ENCODE results near the gene DRG2. TPM values are rescaled to one million over a fixed set of nuclear protein-coding genes. Genes with fewer than 3 reads are reported as not detected.

Gene DRG2
- total and polyA plus RNA-seq, 2 donors (not counting 3 experiments of a cell fraction or from before 2014, with no cell fraction given): 50.2 to 60.4 TPM

DNA sequence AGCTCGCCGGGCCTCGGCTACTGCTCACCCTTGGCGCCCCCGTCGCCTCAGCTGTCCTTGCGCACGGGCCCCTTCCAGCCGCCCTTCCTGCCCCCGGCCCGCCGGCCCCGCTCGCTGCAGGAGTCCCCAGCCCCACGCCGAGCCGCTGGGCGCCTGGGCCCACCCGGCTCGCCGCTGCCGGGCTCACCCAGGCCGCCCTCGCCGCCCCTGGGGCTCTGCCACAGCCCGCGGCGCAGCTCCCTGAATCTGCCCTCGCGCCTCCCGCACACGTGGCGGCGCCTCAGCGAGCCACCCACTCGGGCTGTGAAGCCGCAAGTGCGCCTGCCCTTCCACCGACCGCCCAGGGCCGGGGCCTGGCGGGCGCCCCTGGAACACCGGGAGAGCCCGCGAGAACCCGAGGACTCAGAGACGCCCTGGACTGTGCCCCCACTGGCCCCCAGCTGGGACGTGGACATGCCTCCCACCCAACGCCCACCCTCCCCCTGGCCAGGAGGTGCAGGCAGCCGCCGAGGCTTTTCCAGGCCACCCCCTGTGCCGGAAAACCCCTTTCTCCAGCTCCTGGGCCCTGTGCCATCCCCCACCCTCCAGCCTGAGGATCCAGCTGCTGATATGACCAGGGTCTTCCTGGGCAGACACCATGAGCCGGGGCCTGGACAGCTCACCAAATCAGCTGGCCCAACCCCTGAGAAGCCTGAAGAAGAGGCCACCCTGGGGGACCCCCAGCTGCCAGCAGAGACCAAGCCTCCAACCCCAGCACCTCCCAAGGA is 33.6 kb downstream of the DRG2 start:
- DNase-seq (ENCODE audit: low read depth, low spot score): no peak
- Histone ChIP-seq H3K4me1 (ENCODE audit: control insufficient read depth, extremely low read depth, insufficient read depth, low read length) (no peaks in the 10 kb centered on the region), H3K4me2 (ENCODE audit: insufficient read depth, low read length) (no peak overlapping the region), H3K27ac (ENCODE audit: insufficient read depth, low read depth, low read length) (no peak overlapping the region), H3K36me3 (ENCODE audit: control insufficient read depth in 2 of 2, extremely low read depth in 1 of 2, insufficient read depth in 2 of 2, low read length in 2 of 2) (no peaks in the 10 kb centered on the region), H3K9me3 (replicated peaks; ENCODE audit: control insufficient read depth, insufficient read depth, low read length) (no peaks in the 10 kb centered on the region), H3K4me3 (replicated peaks in 1 of 3; ENCODE audit: insufficient read depth in 1 of 3, low read depth in 1 of 3, low read length in 3 of 3) (no peak overlapping the region), H3K27me3 (ENCODE audit: control insufficient read depth in 2 of 2, insufficient read depth in 2 of 2, low read length in 2 of 2) (no peaks in the 10 kb centered on the region), H3K79me2 (ENCODE audit: control insufficient read depth, insufficient read depth, low read length) (no peaks in the 10 kb centered on the region), H4K20me1 (replicated peaks; ENCODE audit: control insufficient read depth, extremely low read depth, insufficient read depth, low read length) (no peaks in the 10 kb centered on the region), H2AFZ (ENCODE audit: low read depth, low read length) (no peak overlapping the region), H3K9ac (replicated peaks; ENCODE audit: extremely low read depth, insufficient read depth, low read length) (no peak overlapping the region), H3K9me1 (replicated peaks; ENCODE audit: control insufficient read depth, extremely low read depth, insufficient read depth, low read length) (no peaks in the 10 kb centered on the region)
- dilution Hi-C loops (cut with MboI; ENCODE audit: extremely low pct_ligation_motif_present, low sequenced_read_pairs) (no loop called here), intact Hi-C loops (cut with micrococcal nuclease) (no loop called here)
- ChIA-PET POLR2A (no interaction called here), CTCF (interaction anchor here (1.2 kb wide), 1 partner anchor 12 kb away, joined by 4 read pairs; no protein-coding TSS in a partner anchor)
- TF ChIP-seq FOS (IDR thresholded peaks at IDR 0.05; ENCODE audit: borderline replicate concordance, insufficient read depth, low read length): no peak
- TF ChIP-seq GATA2 (IDR thresholded peaks at IDR 0.05; ENCODE audit: insufficient read depth, insufficient read length, low read depth, low read length): no peak
- TF ChIP-seq, protein P1, sequence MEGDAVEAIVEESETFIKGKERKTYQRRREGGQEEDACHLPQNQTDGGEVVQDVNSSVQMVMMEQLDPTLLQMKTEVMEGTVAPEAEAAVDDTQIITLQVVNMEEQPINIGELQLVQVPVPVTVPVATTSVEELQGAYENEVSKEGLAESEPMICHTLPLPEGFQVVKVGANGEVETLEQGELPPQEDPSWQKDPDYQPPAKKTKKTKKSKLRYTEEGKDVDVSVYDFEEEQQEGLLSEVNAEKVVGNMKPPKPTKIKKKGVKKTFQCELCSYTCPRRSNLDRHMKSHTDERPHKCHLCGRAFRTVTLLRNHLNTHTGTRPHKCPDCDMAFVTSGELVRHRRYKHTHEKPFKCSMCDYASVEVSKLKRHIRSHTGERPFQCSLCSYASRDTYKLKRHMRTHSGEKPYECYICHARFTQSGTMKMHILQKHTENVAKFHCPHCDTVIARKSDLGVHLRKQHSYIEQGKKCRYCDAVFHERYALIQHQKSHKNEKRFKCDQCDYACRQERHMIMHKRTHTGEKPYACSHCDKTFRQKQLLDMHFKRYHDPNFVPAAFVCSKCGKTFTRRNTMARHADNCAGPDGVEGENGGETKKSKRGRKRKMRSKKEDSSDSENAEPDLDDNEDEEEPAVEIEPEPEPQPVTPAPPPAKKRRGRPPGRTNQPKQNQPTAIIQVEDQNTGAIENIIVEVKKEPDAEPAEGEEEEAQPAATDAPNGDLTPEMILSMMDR (IDR thresholded peaks at IDR 0.05; ENCODE audit: extremely low read depth in 1 of 2, insufficient read depth in 1 of 2, low read depth in 1 of 2, low read length in 2 of 2): no peak
- TF ChIP-seq POLR2AphosphoS5 (IDR thresholded peaks at IDR 0.05; ENCODE audit: insufficient read depth, low read depth, low read length): no peak
- TF ChIP-seq, protein P2, sequence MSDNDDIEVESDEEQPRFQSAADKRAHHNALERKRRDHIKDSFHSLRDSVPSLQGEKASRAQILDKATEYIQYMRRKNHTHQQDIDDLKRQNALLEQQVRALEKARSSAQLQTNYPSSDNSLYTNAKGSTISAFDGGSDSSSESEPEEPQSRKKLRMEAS (IDR thresholded peaks at IDR 0.05; ENCODE audit: insufficient read depth, insufficient read length): no peak
- no peak for TF ChIP-seq MYC (IDR thresholded peaks at IDR 0.05; ENCODE audit: low read depth, low read length)
- no peak for TF ChIP-seq JUN (IDR thresholded peaks at IDR 0.05; ENCODE audit: borderline replicate concordance, insufficient read depth, insufficient read length, low read depth)
- no peak for TF ChIP-seq EZH2 (IDR thresholded peaks at IDR 0.05; ENCODE audit: borderline replicate concordance, low read depth, low read length, severe bottlenecking)
- no peak for TF ChIP-seq POLR2A (IDR thresholded peaks at IDR 0.05; ENCODE audit: low read depth, low read length)
- no TSS peak for BruUV-seq (replicated peaks)
- FAIRE-seq: no peak
